K562 (cell line): Measurements from ENCODE around the gene C1D. TPM values are rescaled to one million over a fixed set of nuclear protein-coding genes. Genes with fewer than 3 reads are reported as not detected.

Experiments used
- ATAC-seq: fragments of 200-7000 bp; cut with Tn5 transposase; 3 replicates; pipeline ENCODE4 v1.9.1; 2020; ENCODE audit warnings: moderate library complexity
- BruUV-seq: library from RNA; stranded (reverse); fragments of 400-500 nt; replicated peaks from 2 replicates; lab custom pipeline; 2021; lab: Mats Ljungman, UMichigan
- CTCF ChIA-PET: fragments of 300-600 bp; formaldehyde crosslinking; extraction: SDS; loops from one replicate; lab custom pipeline; 2021; ENCODE audit warnings: low intra/inter-chr PET ratio; lab: Yijun Ruan, JAX
- POLR2A ChIA-PET: fragments of 300-600, 350-650 bp; sonication (Branson Sonifier 250); formaldehyde crosslinking; extraction: SDS; loops from one replicate; lab custom pipeline; 2021; ENCODE audit warnings: antibody characterized with exemption, inconsistent platforms; lab: Yijun Ruan, JAX
- DNase-seq, 4 experiments: peaks; one replicate each; pipeline versions ENCODE4 v3.0.0 to v3.0.0-alpha.2; 2011 to 2018; ENCODE audit warnings: low spot score in 3 of 4, mixed read lengths in 3 of 4; ENCODE audit errors: extremely low read depth in 1 of 4
- FAIRE-seq: peaks from 2 replicates; lab custom pipeline; 2011; peaks lifted over from hg19 to GRCh38; lab: Jason Lieb, UNC
- H2AFZ ChIP-seq: 2 replicates; pipeline ENCODE4 v1.6.0; 2011; ENCODE audit warnings: low read depth, low read length, control low read depth, inconsistent platforms
- H3K27ac ChIP-seq: fragments of 200-600 bp; 3 replicates; pipeline ENCODE4 v1.8.0; 2011; ENCODE audit warnings: low read depth, mild to moderate bottlenecking, control low read depth, inconsistent platforms, low read length, moderate library complexity, mixed read lengths; ENCODE audit errors: extremely low read depth
- H3K27me3 ChIP-seq, 2 experiments: fragments of 300-600 bp in 1 of 2; 2 replicates in 1 of 2; 3 replicates in 1 of 2; pipeline versions ENCODE4 v1.6.0 to v1.8.0; 2011; ENCODE audit warnings: inconsistent platforms in 2 of 2, low read length in 2 of 2, mild to moderate bottlenecking in 1 of 2, mixed read lengths in 1 of 2, moderate library complexity in 1 of 2; ENCODE audit not compliant: control insufficient read depth in 2 of 2, insufficient read depth in 2 of 2
- H3K36me3 ChIP-seq: fragments of 300-600 bp; 3 replicates; pipeline ENCODE4 v1.8.0; 2011; ENCODE audit warnings: mild to moderate bottlenecking, low read length, inconsistent platforms; ENCODE audit not compliant: control insufficient read depth, insufficient read depth
- H3K4me1 ChIP-seq, 2 experiments: fragments of 200-600 bp in 1 of 2; replicated peaks in 1 of 2; 2 replicates in 1 of 2; 3 replicates in 1 of 2; pipeline versions ENCODE4 v1.5.1 to v1.8.0; 2011; ENCODE audit warnings: inconsistent platforms in 2 of 2, low read length in 2 of 2, mild to moderate bottlenecking in 1 of 2, mixed read lengths in 1 of 2, moderate library complexity in 1 of 2; ENCODE audit not compliant: control insufficient read depth in 2 of 2, insufficient read depth in 2 of 2
- H3K4me2 ChIP-seq: 2 replicates; pipeline ENCODE4 v1.6.1; 2011; ENCODE audit warnings: low read length, control low read depth, inconsistent platforms, mixed read lengths; ENCODE audit not compliant: insufficient read depth
- H3K4me3 ChIP-seq: fragments of 200-600 bp; sonication (generic), shearing (Covaris generic); 2 replicates; pipeline ENCODE4 v1.5.1; 2016; ENCODE audit warnings: control low read depth, inconsistent platforms
- H3K79me2 ChIP-seq: fragments of 200-600 bp; 3 replicates; pipeline ENCODE4 v1.8.0; 2011; ENCODE audit warnings: low read length, inconsistent platforms; ENCODE audit not compliant: control insufficient read depth, insufficient read depth
- H3K9ac ChIP-seq, 2 experiments: 2 replicates each; pipeline versions ENCODE4 v1.6.0 to v1.6.1; 2011; ENCODE audit warnings: low read depth in 2 of 2, low read length in 2 of 2, control low read depth in 1 of 2, inconsistent platforms in 1 of 2, mild to moderate bottlenecking in 1 of 2, mixed read lengths in 1 of 2; ENCODE audit not compliant: insufficient read depth in 1 of 2
- H3K9me1 ChIP-seq: one replicate; pipeline ENCODE4 v1.6.0; 2011; ENCODE audit warnings: inconsistent platforms, mild to moderate bottlenecking, low read length, moderate library complexity; ENCODE audit not compliant: control insufficient read depth, insufficient read depth
- H3K9me3 ChIP-seq: replicated peaks from 2 replicates; pipeline ENCODE4 v1.5.1; 2011; ENCODE audit warnings: low read depth, low read length, inconsistent platforms; ENCODE audit not compliant: control insufficient read depth, insufficient read depth
- H4K20me1 ChIP-seq: replicated peaks from 2 replicates; pipeline ENCODE4 v1.6.1; 2011; ENCODE audit warnings: low read length, inconsistent platforms, mixed read lengths; ENCODE audit not compliant: control insufficient read depth, insufficient read depth
- C11orf30 ChIP-seq: fragments of 450-650 bp; IDR thresholded peaks from 2 replicates; pipeline ENCODE4 v1.6.1; 2016; ENCODE audit warnings: low read depth, mild to moderate bottlenecking
- EGR1 ChIP-seq: fragments of 450-650 bp; conservative IDR thresholded peaks from 2 replicates; pipeline ENCODE4 v1.6.1; 2017; ENCODE audit warnings: mild to moderate bottlenecking
- FOXJ2 ChIP-seq: fragments of 200-800 bp; sonication (Bioruptor generic); IDR thresholded peaks from 2 replicates; pipeline ENCODE4 v1.6.1; 2016; ENCODE audit warnings: missing genetic modification characterization, missing compliant biosample characterization
- ILF3 ChIP-seq: fragments of 450-650 bp; IDR thresholded peaks from 2 replicates; pipeline ENCODE4 v1.6.1; 2018; ENCODE audit warnings: antibody characterized with exemption, mild to moderate bottlenecking, moderate library complexity, borderline replicate concordance
- TAL1 ChIP-seq: fragments of 450-650 bp; IDR thresholded peaks from 2 replicates; pipeline ENCODE4 v1.6.1; 2016; ENCODE audit warnings: mild to moderate bottlenecking
- ZFP1 ChIP-seq: fragments of 450-650 bp; formaldehyde crosslinking; IDR thresholded peaks from 2 replicates; pipeline ENCODE4 v1.4.0; 2020; ENCODE audit warnings: mild to moderate bottlenecking, mixed read lengths
- ZSCAN29 ChIP-seq: fragments of 450-650 bp; IDR thresholded peaks from 2 replicates; pipeline ENCODE4 v1.6.1; 2017
- WGBS: fragments of 100-300 bp; shearing (Covaris generic); methylation state at CpG from one replicate; pipeline ENCODE4 v1.1.6; 2016; ENCODE audit warnings: low coverage, mixed read lengths; ENCODE audit not compliant: insufficient coverage; ENCODE audit errors: missing lambda C conversion rate; 5-methylcytosine and 5-hydroxymethylcytosine counted together
- in situ Hi-C: fragments of 300-500 bp; cut with MboI; formaldehyde crosslinking; loops from 4 replicates; pipeline ENCODE4 v1.15.0; 2018; ENCODE audit warnings: inconsistent platforms, mixed read lengths
- intact Hi-C: fragments of 100-400 bp; cut with micrococcal nuclease; formaldehyde crosslinking; loops from 2 replicates; pipeline ENCODE4 v1.14.2; 2022
- polyA plus RNA-seq, 8 experiments: library from polyadenylated mRNA; depleted of rRNA in 4 of 8; stranded (reverse) in 5 of 8; unstranded in 3 of 8; fragments of >200 nt; fragmentation: Nextera tagmentation in 2 of 8; fragmentation: Illumina TruSeq in 1 of 8; extraction: Ambion mirVana in 2 of 8; extraction: Trizol in 1 of 8; gene quantifications; 2 replicates each; pipeline versions ENCODE4 v1.2.1 to v1.2.3, GENCODE V29; 2011 to 2014; ENCODE audit warnings: inconsistent platforms in 1 of 8, missing spikeins in 1 of 8
- total RNA-seq, 7 experiments: library from RNA; depleted of rRNA in 6 of 7; stranded (reverse); fragments of >200 nt in 6 of 7; fragmentation: Illumina TruSeq in 2 of 7; extraction: Trizol in 2 of 7; gene quantifications; 2 replicates each; pipeline versions ENCODE4 v1.2.1 to v1.2.3, GENCODE V29; 2011 to 2021; ENCODE audit warnings: low replicate concordance in 1 of 7

C1D gene
- total and polyA plus RNA-seq, 9 of the 15 experiments (the other 6 are each of a cell fraction or from before 2014, with no cell fraction given), result 33.2 to 123 (median 56.5) TPM

DNA sequence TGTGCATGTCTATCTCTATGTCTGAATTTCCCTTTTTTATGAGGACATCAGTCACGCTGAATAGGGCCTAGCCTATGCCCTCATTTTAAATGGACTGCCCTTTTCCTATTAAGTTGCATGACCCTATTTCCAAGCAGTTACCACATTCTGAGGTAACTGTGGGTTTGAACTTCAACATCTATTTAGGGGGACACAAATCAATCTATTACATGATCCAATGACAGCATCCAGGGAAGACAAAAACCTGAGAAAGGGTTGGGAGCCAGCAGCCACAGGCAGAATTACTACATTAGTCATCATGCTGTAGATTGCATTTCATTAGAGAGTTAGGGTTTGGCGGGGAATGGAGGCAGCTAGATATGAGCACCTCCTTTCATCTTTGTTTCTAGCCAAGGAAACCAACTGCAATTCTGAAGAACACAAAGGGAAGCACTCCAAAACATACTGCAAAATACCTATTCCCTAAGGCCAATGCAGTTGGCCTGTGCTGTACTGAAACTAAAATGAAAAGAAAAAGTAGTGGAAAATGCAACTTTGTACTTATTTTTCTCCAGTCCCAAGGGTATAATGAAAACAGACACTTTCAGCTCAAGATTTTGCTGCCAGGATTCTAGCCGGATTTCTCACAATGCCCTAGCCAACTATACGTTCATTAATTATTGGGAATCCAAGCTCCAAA, 40.4 kb upstream of the C1D start:
- in situ Hi-C loops (no loop called here), intact Hi-C loops (no loop called here)
- peaks cover 4% of the 10 kb centered on the region; the same call in 1 of the 2 replicates for H3K9me3 ChIP-seq
- no peaks in the 10 kb centered on the region for H4K20me1 ChIP-seq
- peaks cover 0 to 30% of the 10 kb centered on the region in 2 experiments; a peak in 2 of 5 replicates for H3K4me1 ChIP-seq
- POLR2A ChIA-PET, result interaction anchor here (0.6 kb wide), 1 partner anchor 1796 kb away, joined by 3 read pairs; no protein-coding TSS in a partner anchor
- H3K9me1 ChIP-seq, result no peaks in the 10 kb centered on the region
- no peak overlapping the region for H3K27ac ChIP-seq
- ATAC-seq (peak; percentile 42; the same call in 2 of the 3 replicates), FAIRE-seq (no peak), DNase-seq (peak in 1 of 4 experiments; percentile 37)
- CTCF ChIA-PET, result no interaction called here
- H3K4me2 ChIP-seq, result no peak overlapping the region
- H3K36me3 ChIP-seq, result no peaks in the 10 kb centered on the region
- no peak for TF ChIP-seq FOXJ2 (tag)
- no peak for TF ChIP-seq ILF3
- TF ChIP-seq EGR1, result no peak
- TF ChIP-seq ZFP1 (CRISPR knock-in tag), result no peak
- no peak for TF ChIP-seq C11orf30
- no peak for TF ChIP-seq ZSCAN29
- TF ChIP-seq TAL1, result no peak
- H3K4me3 ChIP-seq, result no peak overlapping the region
- WGBS, result 39% methylated on average over 4 of the region's 4 CpGs
- H3K79me2 ChIP-seq, result no peaks in the 10 kb centered on the region
- H3K27me3 ChIP-seq, result no peaks in the 10 kb centered on the region
- H2AFZ ChIP-seq, result peak overlapping the region; percentile 28
- BruUV-seq, result no TSS peak
- no peak overlapping the region for H3K9ac ChIP-seq
